ENCODE measurements around the gene APH1B.

APH1B gene

GRCh38 chr15:63354821-63355650 is 77.6 kb downstream of the APH1B start:
- no peak for DNase-seq

GRCh38 chr15:63357061-63357460 is 79.7 kb downstream of the APH1B start:
- DNase-seq, result no peak

- no peak for DNase-seq
These were observed 80.3 kb downstream of the APH1B start for GRCh38 chr15:63357731-63358130.

GRCh38 chr15:63358241-63359029 is 81.0 kb downstream of the APH1B start:
- DNase-seq, result no peak

Data from GOT3 (cell line).